K562 (cell line): ENCODE results near the gene CCDC87. TPM values are rescaled to one million over a fixed set of nuclear protein-coding genes. Genes with fewer than 3 reads are reported as not detected.

Experiments
- ATAC-seq: fragments of 200-7000 bp; cut with Tn5 transposase; 3 replicates; pipeline ENCODE4 v1.9.1; 2020; ENCODE audit warnings: moderate library complexity
- BruUV-seq: library from RNA; stranded (reverse); fragments of 400-500 nt; replicated peaks from 2 replicates; lab custom pipeline; 2021; lab: Mats Ljungman, UMichigan
- CTCF ChIA-PET: fragments of 300-600 bp; formaldehyde crosslinking; extraction: SDS; loops from one replicate; lab custom pipeline; 2021; ENCODE audit warnings: low intra/inter-chr PET ratio; lab: Yijun Ruan, JAX
- POLR2A ChIA-PET: fragments of 300-600, 350-650 bp; sonication (Branson Sonifier 250); formaldehyde crosslinking; extraction: SDS; loops from one replicate; lab custom pipeline; 2021; ENCODE audit warnings: antibody characterized with exemption, inconsistent platforms; lab: Yijun Ruan, JAX
- DNase-seq, 4 experiments: peaks; one replicate each; pipeline versions ENCODE4 v3.0.0 to v3.0.0-alpha.2; 2011 to 2018; ENCODE audit warnings: low spot score in 3 of 4, mixed read lengths in 3 of 4; ENCODE audit errors: extremely low read depth in 1 of 4
- FAIRE-seq: peaks from 2 replicates; lab custom pipeline; 2011; peaks lifted over from hg19 to GRCh38; lab: Jason Lieb, UNC
- H2AFZ ChIP-seq: 2 replicates; pipeline ENCODE4 v1.6.0; 2011; ENCODE audit warnings: low read depth, low read length, control low read depth, inconsistent platforms
- H3K27ac ChIP-seq: fragments of 200-600 bp; 3 replicates; pipeline ENCODE4 v1.8.0; 2011; ENCODE audit warnings: low read depth, mild to moderate bottlenecking, control low read depth, inconsistent platforms, low read length, moderate library complexity, mixed read lengths; ENCODE audit errors: extremely low read depth
- H3K27me3 ChIP-seq, 2 experiments: fragments of 300-600 bp in 1 of 2; 2 replicates in 1 of 2; 3 replicates in 1 of 2; pipeline versions ENCODE4 v1.6.0 to v1.8.0; 2011; ENCODE audit warnings: inconsistent platforms in 2 of 2, low read length in 2 of 2, mild to moderate bottlenecking in 1 of 2, mixed read lengths in 1 of 2, moderate library complexity in 1 of 2; ENCODE audit not compliant: control insufficient read depth in 2 of 2, insufficient read depth in 2 of 2
- H3K36me3 ChIP-seq: fragments of 300-600 bp; 3 replicates; pipeline ENCODE4 v1.8.0; 2011; ENCODE audit warnings: mild to moderate bottlenecking, low read length, inconsistent platforms; ENCODE audit not compliant: control insufficient read depth, insufficient read depth
- H3K4me1 ChIP-seq, 2 experiments: fragments of 200-600 bp in 1 of 2; replicated peaks in 1 of 2; 2 replicates in 1 of 2; 3 replicates in 1 of 2; pipeline versions ENCODE4 v1.5.1 to v1.8.0; 2011; ENCODE audit warnings: inconsistent platforms in 2 of 2, low read length in 2 of 2, mild to moderate bottlenecking in 1 of 2, mixed read lengths in 1 of 2, moderate library complexity in 1 of 2; ENCODE audit not compliant: control insufficient read depth in 2 of 2, insufficient read depth in 2 of 2
- H3K4me2 ChIP-seq: 2 replicates; pipeline ENCODE4 v1.6.1; 2011; ENCODE audit warnings: low read length, control low read depth, inconsistent platforms, mixed read lengths; ENCODE audit not compliant: insufficient read depth
- H3K4me3 ChIP-seq: fragments of 200-600 bp; sonication (generic), shearing (Covaris generic); 2 replicates; pipeline ENCODE4 v1.5.1; 2016; ENCODE audit warnings: control low read depth, inconsistent platforms
- H3K79me2 ChIP-seq: fragments of 200-600 bp; 3 replicates; pipeline ENCODE4 v1.8.0; 2011; ENCODE audit warnings: low read length, inconsistent platforms; ENCODE audit not compliant: control insufficient read depth, insufficient read depth
- H3K9ac ChIP-seq, 2 experiments: 2 replicates each; pipeline versions ENCODE4 v1.6.0 to v1.6.1; 2011; ENCODE audit warnings: low read depth in 2 of 2, low read length in 2 of 2, control low read depth in 1 of 2, inconsistent platforms in 1 of 2, mild to moderate bottlenecking in 1 of 2, mixed read lengths in 1 of 2; ENCODE audit not compliant: insufficient read depth in 1 of 2
- H3K9me1 ChIP-seq: one replicate; pipeline ENCODE4 v1.6.0; 2011; ENCODE audit warnings: inconsistent platforms, mild to moderate bottlenecking, low read length, moderate library complexity; ENCODE audit not compliant: control insufficient read depth, insufficient read depth
- H3K9me3 ChIP-seq: replicated peaks from 2 replicates; pipeline ENCODE4 v1.5.1; 2011; ENCODE audit warnings: low read depth, low read length, inconsistent platforms; ENCODE audit not compliant: control insufficient read depth, insufficient read depth
- H4K20me1 ChIP-seq: replicated peaks from 2 replicates; pipeline ENCODE4 v1.6.1; 2011; ENCODE audit warnings: low read length, inconsistent platforms, mixed read lengths; ENCODE audit not compliant: control insufficient read depth, insufficient read depth
- ARHGAP35 ChIP-seq: fragments of 450-650 bp; IDR thresholded peaks from 2 replicates; pipeline ENCODE4 v1.6.1; 2018; ENCODE audit not compliant: partially characterized antibody
- CAMTA2 ChIP-seq: fragments of 250-450 bp; sonication (Bioruptor Pico); conservative IDR thresholded peaks from 2 replicates; pipeline ENCODE4 v1.5.1; 2022
- HDGF ChIP-seq: fragments of 450-650 bp; IDR thresholded peaks from 2 replicates; pipeline ENCODE4 v1.6.1; 2016
- NCOA2 ChIP-seq, 2 experiments: fragments of 450-650 bp; IDR thresholded peaks; 2 replicates each; pipeline ENCODE4 v1.6.1; 2018; ENCODE audit warnings: mild to moderate bottlenecking in 2 of 2, moderate library complexity in 1 of 2; ENCODE audit not compliant: partially characterized antibody in 2 of 2
- SIX5 ChIP-seq, 2 experiments: IDR thresholded peaks; 2 replicates each; pipeline ENCODE4 v1.6.1; 2011; ENCODE audit warnings: low read length in 2 of 2, borderline replicate concordance in 1 of 2, low read depth in 1 of 2, mild to moderate bottlenecking in 1 of 2, moderate library complexity in 1 of 2; ENCODE audit not compliant: insufficient read depth in 1 of 2
- TCF7L2 ChIP-seq: fragments of 150-350 bp; IDR thresholded peaks from 2 replicates; pipeline ENCODE4 v1.6.1; 2016; ENCODE audit warnings: low read depth, mild to moderate bottlenecking, low read length, moderate library complexity
- U2AF1 ChIP-seq: fragments of 200-400 bp; formaldehyde crosslinking; optimal IDR thresholded peaks from 2 replicates; pipeline ENCODE3; 2017; ENCODE audit warnings: mild to moderate bottlenecking, low read depth, low read length, moderate library complexity
- ZSCAN32 ChIP-seq: fragments of 450-650 bp; formaldehyde crosslinking; IDR thresholded peaks from 2 replicates; pipeline ENCODE4 v1.4.0; 2020; ENCODE audit warnings: mild to moderate bottlenecking, moderate library complexity
- WGBS: fragments of 100-300 bp; shearing (Covaris generic); methylation state at CpG from one replicate; pipeline ENCODE4 v1.1.6; 2016; ENCODE audit warnings: low coverage, mixed read lengths; ENCODE audit not compliant: insufficient coverage; ENCODE audit errors: missing lambda C conversion rate; 5-methylcytosine and 5-hydroxymethylcytosine counted together
- in situ Hi-C: fragments of 300-500 bp; cut with MboI; formaldehyde crosslinking; loops from 4 replicates; pipeline ENCODE4 v1.15.0; 2018; ENCODE audit warnings: inconsistent platforms, mixed read lengths
- intact Hi-C: fragments of 100-400 bp; cut with micrococcal nuclease; formaldehyde crosslinking; loops from 2 replicates; pipeline ENCODE4 v1.14.2; 2022
- polyA plus RNA-seq, 8 experiments: library from polyadenylated mRNA; depleted of rRNA in 4 of 8; stranded (reverse) in 5 of 8; unstranded in 3 of 8; fragments of >200 nt; fragmentation: Nextera tagmentation in 2 of 8; fragmentation: Illumina TruSeq in 1 of 8; extraction: Ambion mirVana in 2 of 8; extraction: Trizol in 1 of 8; gene quantifications; 2 replicates each; pipeline versions ENCODE4 v1.2.1 to v1.2.3, GENCODE V29; 2011 to 2014; ENCODE audit warnings: inconsistent platforms in 1 of 8, missing spikeins in 1 of 8
- total RNA-seq, 7 experiments: library from RNA; depleted of rRNA in 6 of 7; stranded (reverse); fragments of >200 nt in 6 of 7; fragmentation: Illumina TruSeq in 2 of 7; extraction: Trizol in 2 of 7; gene quantifications; 2 replicates each; pipeline versions ENCODE4 v1.2.1 to v1.2.3, GENCODE V29; 2011 to 2021; ENCODE audit warnings: low replicate concordance in 1 of 7
- TF ChIP-seq, protein P1 (sequence below): fragments of 450-650 bp; conservative IDR thresholded peaks from 2 replicates; pipeline ENCODE4 v1.6.1; 2016; ENCODE audit warnings: missing genetic modification characterization, low read depth, mild to moderate bottlenecking, missing compliant biosample characterization, moderate library complexity
- TF ChIP-seq, protein P2 (sequence below): fragments of 450-650 bp; formaldehyde crosslinking; IDR thresholded peaks from 2 replicates; pipeline ENCODE4 v1.4.0; 2022; ENCODE audit warnings: missing genetic modification characterization

Gene CCDC87
- total and polyA plus RNA-seq, 9 of the 15 experiments (the other 6 are each of a cell fraction or from before 2014, with no cell fraction given), result 0.03 to 0.44 (median 0.15) TPM; not detected in 1

DNA sequence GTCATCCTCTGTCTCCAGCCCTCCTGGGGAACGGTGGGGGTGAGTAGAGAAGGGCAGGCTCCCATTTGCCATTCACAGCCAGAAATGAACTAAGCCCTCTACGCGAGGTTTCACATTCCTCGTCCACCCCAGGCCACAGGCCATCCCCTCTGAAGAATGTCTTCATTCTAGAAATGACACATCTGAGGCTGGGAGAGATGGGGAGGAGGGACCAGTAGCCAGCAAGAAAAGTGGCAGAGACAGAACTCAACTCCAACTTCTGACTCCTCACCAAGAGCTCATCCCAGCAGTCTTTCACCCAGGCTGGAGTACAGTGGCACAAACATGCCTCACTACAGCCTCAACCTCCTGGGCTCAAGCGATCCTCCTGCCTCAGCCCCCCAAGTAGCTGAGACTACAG, 27.9 kb downstream of the CCDC87 start:
- Histone ChIP-seq H3K9me1 (no peaks in the 10 kb centered on the region), H2AFZ (no peak overlapping the region), H3K4me2 (no peak overlapping the region), H3K4me1 (peaks cover 11 to 31% of the 10 kb centered on the region in 2 experiments; a peak in 4 of 5 replicates), H3K9ac (no peak overlapping the region; a peak in 1 of 4 replicates), H3K9me3 (no peaks in the 10 kb centered on the region), H3K79me2 (no peaks in the 10 kb centered on the region), H3K4me3 (no peak overlapping the region), H3K27me3 (peaks cover 0 to 10% of the 10 kb centered on the region in 2 experiments; a peak in 2 of 5 replicates), H3K27ac (no peak overlapping the region), H4K20me1 (no peaks in the 10 kb centered on the region), H3K36me3 (no peaks in the 10 kb centered on the region)
- CTCF ChIA-PET, result no interaction called here
- 23% methylated on average over 4 of the region's 5 CpGs for WGBS
- no TSS peak for BruUV-seq
- ATAC-seq (no peak), FAIRE-seq (no peak), DNase-seq (no peak)
- intact Hi-C loops (no loop called here), in situ Hi-C loops (loop anchor here (5.0 kb wide), 1 partner anchor 272 kb away; no protein-coding TSS in a partner anchor)
- no peak for TF ChIP-seq NCOA2 (IDR thresholded peaks at IDR 0.05; ENCODE audit: partially characterized antibody in 2 of 2)
- TF ChIP-seq, protein P1, sequence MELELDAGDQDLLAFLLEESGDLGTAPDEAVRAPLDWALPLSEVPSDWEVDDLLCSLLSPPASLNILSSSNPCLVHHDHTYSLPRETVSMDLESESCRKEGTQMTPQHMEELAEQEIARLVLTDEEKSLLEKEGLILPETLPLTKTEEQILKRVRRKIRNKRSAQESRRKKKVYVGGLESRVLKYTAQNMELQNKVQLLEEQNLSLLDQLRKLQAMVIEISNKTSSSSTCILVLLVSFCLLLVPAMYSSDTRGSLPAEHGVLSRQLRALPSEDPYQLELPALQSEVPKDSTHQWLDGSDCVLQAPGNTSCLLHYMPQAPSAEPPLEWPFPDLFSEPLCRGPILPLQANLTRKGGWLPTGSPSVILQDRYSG, result no peak
- TF ChIP-seq CAMTA2, result no peak
- no peak for TF ChIP-seq U2AF1
- no peak for TF ChIP-seq ARHGAP35
- TF ChIP-seq SIX5 (IDR thresholded peaks at IDR 0.05; ENCODE audit: borderline replicate concordance in 1 of 2, insufficient read depth in 1 of 2, low read depth in 1 of 2, low read length in 2 of 2), result no peak
- TF ChIP-seq TCF7L2, result no peak
- TF ChIP-seq, protein P2, sequence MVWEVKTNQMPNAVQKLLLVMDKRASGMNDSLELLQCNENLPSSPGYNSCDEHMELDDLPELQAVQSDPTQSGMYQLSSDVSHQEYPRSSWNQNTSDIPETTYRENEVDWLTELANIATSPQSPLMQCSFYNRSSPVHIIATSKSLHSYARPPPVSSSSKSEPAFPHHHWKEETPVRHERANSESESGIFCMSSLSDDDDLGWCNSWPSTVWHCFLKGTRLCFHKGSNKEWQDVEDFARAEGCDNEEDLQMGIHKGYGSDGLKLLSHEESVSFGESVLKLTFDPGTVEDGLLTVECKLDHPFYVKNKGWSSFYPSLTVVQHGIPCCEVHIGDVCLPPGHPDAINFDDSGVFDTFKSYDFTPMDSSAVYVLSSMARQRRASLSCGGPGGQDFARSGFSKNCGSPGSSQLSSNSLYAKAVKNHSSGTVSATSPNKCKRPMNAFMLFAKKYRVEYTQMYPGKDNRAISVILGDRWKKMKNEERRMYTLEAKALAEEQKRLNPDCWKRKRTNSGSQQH (CRISPR knock-in tag), result no peak
- no peak for TF ChIP-seq ZSCAN32 (CRISPR knock-in tag)
- TF ChIP-seq HDGF, result no peak
- POLR2A ChIA-PET, result interaction anchor here (0.9 to 1.1 kb wide), 2 partner anchors 10 to 11 kb away, joined by 3 read pairs; no protein-coding TSS in a partner anchor
